ENCODE data around the gene SCN9A.

Gene SCN9A

DNA sequence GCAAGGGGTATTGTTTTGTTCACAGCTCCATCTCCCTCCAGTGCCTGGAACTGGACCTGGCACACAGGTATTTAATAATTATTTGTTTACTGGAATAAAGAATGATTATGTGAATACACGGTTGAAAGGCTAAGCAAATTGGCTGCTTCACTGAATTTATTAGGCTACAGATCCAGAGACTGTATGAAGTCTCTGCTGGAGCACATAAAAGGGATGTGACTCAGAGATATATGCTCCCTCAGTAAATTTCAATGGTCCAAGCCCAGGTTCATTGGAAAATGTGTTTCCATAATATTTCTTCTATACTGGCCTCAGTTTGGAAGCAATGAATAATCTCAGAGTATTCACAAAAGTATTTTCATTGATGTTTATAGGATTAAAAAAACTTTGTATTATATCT is 126.4 kb downstream of the SCN9A start (continued):
- TF ChIP-seq ZXDB (tag by site-specific recombination; IDR thresholded peaks at IDR 0.05), result no peak

DNA sequence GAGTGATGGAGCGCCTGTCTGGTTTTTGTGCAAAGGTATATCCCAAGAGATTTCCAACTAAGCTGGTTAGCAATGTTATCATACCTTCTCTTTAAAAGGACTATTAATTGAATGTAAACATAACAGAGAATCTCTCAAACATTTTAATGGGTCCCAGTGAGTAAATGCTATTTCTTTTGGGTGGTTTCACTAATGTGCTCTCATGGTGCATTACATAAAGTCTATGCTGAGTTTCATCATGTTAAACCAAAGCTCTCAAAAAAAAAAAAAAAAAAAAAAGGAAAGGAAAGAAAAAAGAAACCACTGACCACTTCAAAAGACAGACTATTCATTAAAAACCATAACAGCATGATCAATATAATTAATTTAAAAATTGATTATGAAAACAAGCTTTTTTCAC is 128.8 kb downstream of the SCN9A start:
- no peaks in the 10 kb centered on the region for H3K4me1 ChIP-seq (ENCODE audit: control insufficient read depth, insufficient read depth, low read length)
- ChIA-PET POLR2A (no interaction called here), CTCF (no interaction called here)
- H3K27ac ChIP-seq (ENCODE audit: extremely low read depth, low read depth, low read length), result no peak overlapping the region
- H3K36me3 ChIP-seq (ENCODE audit: control insufficient read depth in 2 of 2, insufficient read depth in 1 of 2, low read length in 2 of 2), result no peaks in the 10 kb centered on the region
- no peaks in the 10 kb centered on the region for H3K9me3 ChIP-seq (ENCODE audit: control insufficient read depth, insufficient read depth, low read depth, low read length)
- TF ChIP-seq ZNF394 (tag by site-specific recombination; IDR thresholded peaks at IDR 0.05; ENCODE audit: borderline replicate concordance) (no peak), ZBTB1 (tag by site-specific recombination; IDR thresholded peaks at IDR 0.05) (no peak), BCL11B (tag by site-specific recombination; IDR thresholded peaks at IDR 0.05; ENCODE audit: low read depth) (no peak), ZNF501 (tag by site-specific recombination; IDR thresholded peaks at IDR 0.05) (no peak), ZSCAN23 (tag by site-specific recombination; IDR thresholded peaks at IDR 0.05) (no peak), ZIC2 (tag by site-specific recombination; IDR thresholded peaks at IDR 0.05) (no peak), PRDM1 (tag by site-specific recombination; IDR thresholded peaks at IDR 0.05) (no peak), HOXA7 (CRISPR knock-in tag; IDR thresholded peaks at IDR 0.05; ENCODE audit: borderline replicate concordance) (no peak), GLIS1 (tag by site-specific recombination; IDR thresholded peaks at IDR 0.05) (no peak), FEZF1 (tag by site-specific recombination; IDR thresholded peaks at IDR 0.05) (no peak), ZNF211 (tag by site-specific recombination; IDR thresholded peaks at IDR 0.05; ENCODE audit: low read depth) (no peak), ZNF792 (tag by site-specific recombination; IDR thresholded peaks at IDR 0.05) (no peak), ZFP37 (tag by site-specific recombination; IDR thresholded peaks at IDR 0.05) (no peak), GLI4 (tag by site-specific recombination; IDR thresholded peaks at IDR 0.05) (no peak), ZSCAN30 (tag by site-specific recombination; IDR thresholded peaks at IDR 0.05) (no peak)
- H3K4me3 ChIP-seq (ENCODE audit: low read depth, low read length), result no peak overlapping the region

DNA sequence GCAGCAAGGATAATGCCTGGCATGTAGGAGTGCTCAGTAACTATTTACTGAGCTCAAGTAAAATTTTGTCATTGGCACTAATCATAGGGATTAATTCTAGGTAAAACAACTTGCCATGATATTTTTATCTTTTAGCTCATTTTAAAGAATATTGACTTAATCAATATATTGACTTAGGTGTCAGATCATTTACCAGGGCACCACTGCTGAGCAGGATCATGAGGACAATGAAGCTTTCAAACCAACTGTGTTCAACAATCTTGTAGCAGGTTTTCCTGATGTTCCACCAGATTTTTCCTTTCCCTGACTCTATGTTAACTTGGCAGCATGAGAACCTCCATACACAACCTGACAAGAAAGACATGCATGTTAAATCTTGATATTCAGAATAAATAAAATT is 133.4 kb downstream of the SCN9A start:
- H3K4me3 ChIP-seq (ENCODE audit: low read depth, low read length), result no peak overlapping the region
- POLR2A ChIA-PET, result no interaction called here
- no peak overlapping the region for H3K27ac ChIP-seq (ENCODE audit: extremely low read depth, low read depth, low read length)
- no peaks in the 10 kb centered on the region for H3K36me3 ChIP-seq (ENCODE audit: control insufficient read depth in 2 of 2, insufficient read depth in 1 of 2, low read length in 2 of 2)
- no peaks in the 10 kb centered on the region for H3K9me3 ChIP-seq (ENCODE audit: control insufficient read depth, insufficient read depth, low read depth, low read length)
- CTCF ChIA-PET, result interaction anchor here (0.7 kb wide), 1 partner anchor 1228 kb away, joined by 3 read pairs; no protein-coding TSS in a partner anchor
- H3K4me1 ChIP-seq (ENCODE audit: control insufficient read depth, insufficient read depth, low read length), result no peaks in the 10 kb centered on the region
- TF ChIP-seq ZNF214 (tag by site-specific recombination; IDR thresholded peaks at IDR 0.05; ENCODE audit: borderline replicate concordance), result no peak
- TF ChIP-seq ZNF354C (tag by site-specific recombination; IDR thresholded peaks at IDR 0.05; ENCODE audit: borderline replicate concordance, low read depth), result no peak
- no peak for TF ChIP-seq ZNF530 (tag by site-specific recombination; IDR thresholded peaks at IDR 0.05; ENCODE audit: low read depth)
- no peak for TF ChIP-seq ZNF549 (tag by site-specific recombination; IDR thresholded peaks at IDR 0.05)
- TF ChIP-seq, protein P1, sequence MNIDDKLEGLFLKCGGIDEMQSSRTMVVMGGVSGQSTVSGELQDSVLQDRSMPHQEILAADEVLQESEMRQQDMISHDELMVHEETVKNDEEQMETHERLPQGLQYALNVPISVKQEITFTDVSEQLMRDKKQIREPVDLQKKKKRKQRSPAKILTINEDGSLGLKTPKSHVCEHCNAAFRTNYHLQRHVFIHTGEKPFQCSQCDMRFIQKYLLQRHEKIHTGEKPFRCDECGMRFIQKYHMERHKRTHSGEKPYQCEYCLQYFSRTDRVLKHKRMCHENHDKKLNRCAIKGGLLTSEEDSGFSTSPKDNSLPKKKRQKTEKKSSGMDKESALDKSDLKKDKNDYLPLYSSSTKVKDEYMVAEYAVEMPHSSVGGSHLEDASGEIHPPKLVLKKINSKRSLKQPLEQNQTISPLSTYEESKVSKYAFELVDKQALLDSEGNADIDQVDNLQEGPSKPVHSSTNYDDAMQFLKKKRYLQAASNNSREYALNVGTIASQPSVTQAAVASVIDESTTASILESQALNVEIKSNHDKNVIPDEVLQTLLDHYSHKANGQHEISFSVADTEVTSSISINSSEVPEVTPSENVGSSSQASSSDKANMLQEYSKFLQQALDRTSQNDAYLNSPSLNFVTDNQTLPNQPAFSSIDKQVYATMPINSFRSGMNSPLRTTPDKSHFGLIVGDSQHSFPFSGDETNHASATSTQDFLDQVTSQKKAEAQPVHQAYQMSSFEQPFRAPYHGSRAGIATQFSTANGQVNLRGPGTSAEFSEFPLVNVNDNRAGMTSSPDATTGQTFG (tag by site-specific recombination; IDR thresholded peaks at IDR 0.05; ENCODE audit: borderline replicate concordance), result no peak
- TF ChIP-seq, protein P2, sequence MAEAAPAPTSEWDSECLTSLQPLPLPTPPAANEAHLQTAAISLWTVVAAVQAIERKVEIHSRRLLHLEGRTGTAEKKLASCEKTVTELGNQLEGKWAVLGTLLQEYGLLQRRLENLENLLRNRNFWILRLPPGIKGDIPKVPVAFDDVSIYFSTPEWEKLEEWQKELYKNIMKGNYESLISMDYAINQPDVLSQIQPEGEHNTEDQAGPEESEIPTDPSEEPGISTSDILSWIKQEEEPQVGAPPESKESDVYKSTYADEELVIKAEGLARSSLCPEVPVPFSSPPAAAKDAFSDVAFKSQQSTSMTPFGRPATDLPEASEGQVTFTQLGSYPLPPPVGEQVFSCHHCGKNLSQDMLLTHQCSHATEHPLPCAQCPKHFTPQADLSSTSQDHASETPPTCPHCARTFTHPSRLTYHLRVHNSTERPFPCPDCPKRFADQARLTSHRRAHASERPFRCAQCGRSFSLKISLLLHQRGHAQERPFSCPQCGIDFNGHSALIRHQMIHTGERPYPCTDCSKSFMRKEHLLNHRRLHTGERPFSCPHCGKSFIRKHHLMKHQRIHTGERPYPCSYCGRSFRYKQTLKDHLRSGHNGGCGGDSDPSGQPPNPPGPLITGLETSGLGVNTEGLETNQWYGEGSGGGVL (tag by site-specific recombination; IDR thresholded peaks at IDR 0.05), result no peak
- no peak for TF ChIP-seq ZNF138 (tag by site-specific recombination; IDR thresholded peaks at IDR 0.05; ENCODE audit: borderline replicate concordance)
- TF ChIP-seq, protein P3, sequence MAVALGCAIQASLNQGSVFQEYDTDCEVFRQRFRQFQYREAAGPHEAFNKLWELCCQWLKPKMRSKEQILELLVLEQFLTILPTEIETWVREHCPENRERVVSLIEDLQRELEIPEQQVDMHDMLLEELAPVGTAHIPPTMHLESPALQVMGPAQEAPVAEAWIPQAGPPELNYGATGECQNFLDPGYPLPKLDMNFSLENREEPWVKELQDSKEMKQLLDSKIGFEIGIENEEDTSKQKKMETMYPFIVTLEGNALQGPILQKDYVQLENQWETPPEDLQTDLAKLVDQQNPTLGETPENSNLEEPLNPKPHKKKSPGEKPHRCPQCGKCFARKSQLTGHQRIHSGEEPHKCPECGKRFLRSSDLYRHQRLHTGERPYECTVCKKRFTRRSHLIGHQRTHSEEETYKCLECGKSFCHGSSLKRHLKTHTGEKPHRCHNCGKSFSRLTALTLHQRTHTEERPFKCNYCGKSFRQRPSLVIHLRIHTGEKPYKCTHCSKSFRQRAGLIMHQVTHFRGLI (tag by site-specific recombination; IDR thresholded peaks at IDR 0.05), result no peak
- TF ChIP-seq ZNF777 (tag by site-specific recombination; IDR thresholded peaks at IDR 0.05; ENCODE audit: borderline replicate concordance), result no peak
- no peak for TF ChIP-seq SETDB1 (IDR thresholded peaks at IDR 0.05; ENCODE audit: insufficient read length, low read length)
- no peak for TF ChIP-seq ZNF24 (tag by site-specific recombination; IDR thresholded peaks at IDR 0.05)
- TF ChIP-seq, protein P4, sequence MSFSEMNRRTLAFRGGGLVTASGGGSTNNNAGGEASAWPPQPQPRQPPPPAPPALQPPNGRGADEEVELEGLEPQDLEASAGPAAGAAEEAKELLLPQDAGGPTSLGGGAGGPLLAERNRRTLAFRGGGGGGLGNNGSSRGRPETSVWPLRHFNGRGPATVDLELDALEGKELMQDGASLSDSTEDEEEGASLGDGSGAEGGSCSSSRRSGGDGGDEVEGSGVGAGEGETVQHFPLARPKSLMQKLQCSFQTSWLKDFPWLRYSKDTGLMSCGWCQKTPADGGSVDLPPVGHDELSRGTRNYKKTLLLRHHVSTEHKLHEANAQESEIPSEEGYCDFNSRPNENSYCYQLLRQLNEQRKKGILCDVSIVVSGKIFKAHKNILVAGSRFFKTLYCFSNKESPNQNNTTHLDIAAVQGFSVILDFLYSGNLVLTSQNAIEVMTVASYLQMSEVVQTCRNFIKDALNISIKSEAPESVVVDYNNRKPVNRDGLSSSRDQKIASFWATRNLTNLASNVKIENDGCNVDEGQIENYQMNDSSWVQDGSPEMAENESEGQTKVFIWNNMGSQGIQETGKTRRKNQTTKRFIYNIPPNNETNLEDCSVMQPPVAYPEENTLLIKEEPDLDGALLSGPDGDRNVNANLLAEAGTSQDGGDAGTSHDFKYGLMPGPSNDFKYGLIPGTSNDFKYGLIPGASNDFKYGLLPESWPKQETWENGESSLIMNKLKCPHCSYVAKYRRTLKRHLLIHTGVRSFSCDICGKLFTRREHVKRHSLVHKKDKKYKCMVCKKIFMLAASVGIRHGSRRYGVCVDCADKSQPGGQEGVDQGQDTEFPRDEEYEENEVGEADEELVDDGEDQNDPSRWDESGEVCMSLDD (tag by site-specific recombination; IDR thresholded peaks at IDR 0.05), result no peak
